ENCODE measurements around the gene AATK. TPM values are rescaled to one million over a fixed set of nuclear protein-coding genes. Genes with fewer than 3 reads are reported as not detected.

Gene AATK
- total RNA-seq, 1 experiment from 2014 or later: 1.1 TPM

GRCh38 chr17:81115219-81115618, 50.8 kb downstream of the AATK start:
- Histone ChIP-seq H2AFZ (ENCODE audit: low read length) (no peak overlapping the region), H3K79me2 (ENCODE audit: low read length) (0 out of 2 replicates have a peak, but pooled peaks cover 3% of the 10 kb centered on the region), H3K4me1 (ENCODE audit: insufficient read depth, low read length) (peaks cover 9% of the 10 kb centered on the region), H3K27me3 (ENCODE audit: low read length) (no peaks in the 10 kb centered on the region), H3K36me3 (ENCODE audit: low read depth, low read length) (no peaks in the 10 kb centered on the region; the same call in 1 of the 2 replicates), H3K9ac (ENCODE audit: low read length) (no peak overlapping the region), H4K20me1 (ENCODE audit: low read length) (no peaks in the 10 kb centered on the region), H3K4me3 (ENCODE audit: low read length) (no peak overlapping the region), H3K4me2 (ENCODE audit: low read length) (no peak overlapping the region), H3K9me3 (ENCODE audit: low read length) (no peaks in the 10 kb centered on the region), H3K27ac (ENCODE audit: low read length) (no peak overlapping the region), H3F3A (ENCODE audit: low read length, unreplicated experiment) (no peaks in the 10 kb centered on the region), H3K9me2 (replicated peaks; ENCODE audit: low read length) (no peaks in the 10 kb centered on the region)
- DNase-seq (no peak), ATAC-seq (no peak)
- TF ChIP-seq EZH2phosphoT487 (IDR thresholded peaks at IDR 0.05; ENCODE audit: borderline replicate concordance, low read length) (no peak), EZH2 (IDR thresholded peaks at IDR 0.05; ENCODE audit: low read length, unreplicated experiment) (no peak), CTCF (conservative IDR thresholded peaks at IDR 0.05; ENCODE audit: low read depth, low read length) (no peak)
- ChIA-PET POLR2A (ENCODE audit: unreplicated experiment) (no interaction called here), CTCF (no interaction called here)
- intact Hi-C loops (cut with micrococcal nuclease): no loop called here
- BruUV-seq (replicated peaks): no TSS peak

GRCh38 chr17:81114351-81115093, 51.5 kb downstream of the AATK start:
- no peak overlapping the region for H3K27ac ChIP-seq (ENCODE audit: low read length)
- CTCF ChIA-PET: no interaction called here

More at GRCh38 chr17:81114351-81115093, 51.5 kb downstream of the AATK start:
- Histone ChIP-seq H3K79me2 (ENCODE audit: low read length) (0 out of 2 replicates have a peak, but pooled peaks cover 3% of the 10 kb centered on the region), H3K36me3 (ENCODE audit: low read depth, low read length) (no peaks in the 10 kb centered on the region; the same call in 1 of the 2 replicates), H3K9ac (ENCODE audit: low read length) (no peak overlapping the region), H2AFZ (ENCODE audit: low read length) (no peak overlapping the region), H3K9me3 (ENCODE audit: low read length) (no peaks in the 10 kb centered on the region), H3K27me3 (ENCODE audit: low read length) (no peaks in the 10 kb centered on the region), H3K4me2 (ENCODE audit: low read length) (no peak overlapping the region), H3K4me1 (ENCODE audit: insufficient read depth, low read length) (peaks cover 9% of the 10 kb centered on the region), H3K4me3 (ENCODE audit: low read length) (no peak overlapping the region), H4K20me1 (ENCODE audit: low read length) (no peaks in the 10 kb centered on the region), H3K9me2 (replicated peaks; ENCODE audit: low read length) (no peaks in the 10 kb centered on the region), H3F3A (ENCODE audit: low read length, unreplicated experiment) (no peaks in the 10 kb centered on the region)
- ATAC-seq: no peak
- BruUV-seq (replicated peaks): no TSS peak
- POLR2A ChIA-PET (ENCODE audit: unreplicated experiment): no interaction called here
- TF ChIP-seq EZH2 (IDR thresholded peaks at IDR 0.05; ENCODE audit: low read length, unreplicated experiment) (no peak), EZH2phosphoT487 (IDR thresholded peaks at IDR 0.05; ENCODE audit: borderline replicate concordance, low read length) (no peak), CTCF (conservative IDR thresholded peaks at IDR 0.05; ENCODE audit: low read depth, low read length) (no peak)
- intact Hi-C loops (cut with micrococcal nuclease): no loop called here
- no peak for DNase-seq
